HEK293 (cell line): Measurements from ENCODE around the gene TMEM130.

Experiments
- BCL11A ChIP-seq: fragments of 450-650 bp; formaldehyde crosslinking; IDR thresholded peaks from 2 replicates; pipeline ENCODE4 v1.5.1; 2016; ENCODE audit warnings: low read depth, missing biosample characterization, missing genetic modification characterization
- CTCF ChIP-seq: fragments of 450-650 bp; formaldehyde crosslinking; IDR thresholded peaks from 2 replicates; pipeline ENCODE4 v1.5.1; 2016; ENCODE audit warnings: missing biosample characterization, missing genetic modification characterization
- FEZF1 ChIP-seq: fragments of 450-650 bp; formaldehyde crosslinking; IDR thresholded peaks from 2 replicates; pipeline ENCODE4 v1.5.1; 2016; ENCODE audit warnings: missing biosample characterization, missing genetic modification characterization
- HIC1 ChIP-seq: fragments of 450-650 bp; formaldehyde crosslinking; IDR thresholded peaks from 2 replicates; pipeline ENCODE4 v1.5.1; 2016; ENCODE audit warnings: missing biosample characterization, missing genetic modification characterization
- INSM2 ChIP-seq: fragments of 450-650 bp; formaldehyde crosslinking; IDR thresholded peaks from 2 replicates; pipeline ENCODE4 v1.5.1; 2016; ENCODE audit warnings: missing biosample characterization, missing genetic modification characterization
- KLF16 ChIP-seq: fragments of 450-650 bp; formaldehyde crosslinking; IDR thresholded peaks from 2 replicates; pipeline ENCODE4 v1.5.1; 2017; ENCODE audit warnings: missing biosample characterization, missing genetic modification characterization
- KLF7 ChIP-seq: fragments of 450-650 bp; formaldehyde crosslinking; IDR thresholded peaks from 2 replicates; pipeline ENCODE4 v1.5.1; 2016; ENCODE audit warnings: missing biosample characterization, missing genetic modification characterization, borderline replicate concordance
- RBAK ChIP-seq: fragments of 450-650 bp; formaldehyde crosslinking; IDR thresholded peaks from 2 replicates; pipeline ENCODE4 v1.5.1; 2016; ENCODE audit warnings: missing biosample characterization, missing genetic modification characterization
- SALL2 ChIP-seq: fragments of 450-650 bp; formaldehyde crosslinking; IDR thresholded peaks from 2 replicates; pipeline ENCODE4 v1.5.0; 2017; ENCODE audit warnings: missing biosample characterization, mild to moderate bottlenecking, missing genetic modification characterization, borderline replicate concordance
- SCRT1 ChIP-seq: fragments of 450-650 bp; formaldehyde crosslinking; IDR thresholded peaks from 2 replicates; pipeline ENCODE4 v1.5.1; 2016; ENCODE audit warnings: missing biosample characterization, missing genetic modification characterization, borderline replicate concordance
- WT1 ChIP-seq: fragments of 450-650 bp; formaldehyde crosslinking; IDR thresholded peaks from 2 replicates; pipeline ENCODE4 v1.5.1; 2016; ENCODE audit warnings: missing biosample characterization, missing genetic modification characterization
- ZBTB20 ChIP-seq: fragments of 450-650 bp; formaldehyde crosslinking; IDR thresholded peaks from 2 replicates; pipeline ENCODE4 v1.5.1; 2016; ENCODE audit warnings: missing biosample characterization, missing genetic modification characterization
- ZBTB26 ChIP-seq: fragments of 450-650 bp; formaldehyde crosslinking; optimal IDR thresholded peaks from 2 replicates; pipeline ENCODE3; 2016; ENCODE audit warnings: missing biosample characterization, mild to moderate bottlenecking, missing genetic modification characterization
- ZBTB6 ChIP-seq: fragments of 450-650 bp; formaldehyde crosslinking; IDR thresholded peaks from 2 replicates; pipeline ENCODE4 v1.5.1; 2017; ENCODE audit warnings: missing biosample characterization, missing genetic modification characterization
- ZFP69B ChIP-seq: fragments of 450-650 bp; formaldehyde crosslinking; IDR thresholded peaks from 2 replicates; pipeline ENCODE4 v1.5.1; 2016; ENCODE audit warnings: missing biosample characterization, missing genetic modification characterization
- ZNF112 ChIP-seq: fragments of 450-650 bp; formaldehyde crosslinking; IDR thresholded peaks from 2 replicates; pipeline ENCODE4 v1.5.0; 2017; ENCODE audit warnings: missing biosample characterization, missing genetic modification characterization
- ZNF133 ChIP-seq: fragments of 450-650 bp; formaldehyde crosslinking; IDR thresholded peaks from 2 replicates; pipeline ENCODE4 v1.5.1; 2016; ENCODE audit warnings: missing biosample characterization, missing genetic modification characterization
- ZNF138 ChIP-seq: fragments of 450-650 bp; formaldehyde crosslinking; IDR thresholded peaks from 2 replicates; pipeline ENCODE4 v1.5.1; 2016; ENCODE audit warnings: missing biosample characterization, missing genetic modification characterization, borderline replicate concordance
- ZNF140 ChIP-seq: fragments of 450-650 bp; formaldehyde crosslinking; IDR thresholded peaks from 2 replicates; pipeline ENCODE4 v1.5.1; 2016; ENCODE audit warnings: missing biosample characterization, missing genetic modification characterization
- ZNF157 ChIP-seq: fragments of 450-650 bp; formaldehyde crosslinking; IDR thresholded peaks from 2 replicates; pipeline ENCODE4 v1.5.1; 2016; ENCODE audit warnings: missing biosample characterization, missing genetic modification characterization
- ZNF175 ChIP-seq: fragments of 450-650 bp; formaldehyde crosslinking; IDR thresholded peaks from 2 replicates; pipeline ENCODE4 v1.5.1; 2016; ENCODE audit warnings: missing biosample characterization, missing genetic modification characterization
- ZNF239 ChIP-seq: fragments of 450-650 bp; formaldehyde crosslinking; IDR thresholded peaks from 2 replicates; pipeline ENCODE4 v1.5.1; 2016; ENCODE audit warnings: missing biosample characterization, missing genetic modification characterization
- ZNF248 ChIP-seq: fragments of 450-650 bp; formaldehyde crosslinking; IDR thresholded peaks from 2 replicates; pipeline ENCODE4 v1.5.1; 2017; ENCODE audit warnings: missing biosample characterization, missing genetic modification characterization
- ZNF350 ChIP-seq: fragments of 450-650 bp; formaldehyde crosslinking; IDR thresholded peaks from 2 replicates; pipeline ENCODE4 v1.5.0; 2017; ENCODE audit warnings: missing biosample characterization, mild to moderate bottlenecking, missing genetic modification characterization
- ZNF488 ChIP-seq: fragments of 450-650 bp; formaldehyde crosslinking; IDR thresholded peaks from 2 replicates; pipeline ENCODE4 v1.5.1; 2016; ENCODE audit warnings: missing biosample characterization, missing genetic modification characterization
- ZNF530 ChIP-seq: fragments of 450-650 bp; formaldehyde crosslinking; IDR thresholded peaks from 2 replicates; pipeline ENCODE4 v1.5.1; 2016; ENCODE audit warnings: low read depth, missing biosample characterization, missing genetic modification characterization
- ZNF548 ChIP-seq: fragments of 450-650 bp; formaldehyde crosslinking; IDR thresholded peaks from 2 replicates; pipeline ENCODE4 v1.5.1; 2016; ENCODE audit warnings: missing biosample characterization, missing genetic modification characterization
- ZNF560 ChIP-seq: fragments of 450-650 bp; formaldehyde crosslinking; IDR thresholded peaks from 2 replicates; pipeline ENCODE4 v1.5.1; 2017; ENCODE audit warnings: missing biosample characterization, missing genetic modification characterization, borderline replicate concordance
- ZNF585B ChIP-seq: fragments of 450-650 bp; formaldehyde crosslinking; IDR thresholded peaks from 2 replicates; pipeline ENCODE4 v1.5.1; 2016; ENCODE audit warnings: missing biosample characterization, missing genetic modification characterization
- ZNF664 ChIP-seq: fragments of 450-650 bp; formaldehyde crosslinking; IDR thresholded peaks from 2 replicates; pipeline ENCODE4 v1.5.1; 2016; ENCODE audit warnings: missing biosample characterization, missing genetic modification characterization
- ZNF701 ChIP-seq: fragments of 450-650 bp; formaldehyde crosslinking; IDR thresholded peaks from 2 replicates; pipeline ENCODE4 v1.5.1; 2016; ENCODE audit warnings: missing biosample characterization, missing genetic modification characterization
- ZNF776 ChIP-seq: fragments of 450-650 bp; formaldehyde crosslinking; IDR thresholded peaks from 2 replicates; pipeline ENCODE4 v1.5.0; 2017; ENCODE audit warnings: missing biosample characterization, missing genetic modification characterization, borderline replicate concordance
- ZNF791 ChIP-seq: fragments of 450-650 bp; formaldehyde crosslinking; IDR thresholded peaks from 2 replicates; pipeline ENCODE4 v1.5.1; 2016; ENCODE audit warnings: missing biosample characterization, missing genetic modification characterization
- ZNF843 ChIP-seq: fragments of 450-650 bp; formaldehyde crosslinking; IDR thresholded peaks from 2 replicates; pipeline ENCODE4 v1.5.1; 2016; ENCODE audit warnings: missing biosample characterization, missing genetic modification characterization

The TMEM130 gene

GRCh38 chr7:98802088-98802780 lies 67.6 kb downstream of the TMEM130 start (continued):
- no peak for TF ChIP-seq ZNF239 (tag by site-specific recombination)
- TF ChIP-seq ZNF138, result no peak
- no peak for TF ChIP-seq ZNF585B
- TF ChIP-seq ZFP69B (tag by site-specific recombination), result no peak
- TF ChIP-seq ZNF560 (tag by site-specific recombination), result no peak
- no peak for TF ChIP-seq SALL2 (tag by site-specific recombination)
- TF ChIP-seq RBAK (tag by site-specific recombination), result no peak
- no peak for TF ChIP-seq ZNF776
- no peak for TF ChIP-seq ZBTB26 (tag by site-specific recombination)
- peak; percentile 50; the same call in 1 of the 2 replicates for TF ChIP-seq ZNF701 (tag by site-specific recombination)
- TF ChIP-seq ZNF530 (tag by site-specific recombination), result no peak
- no peak for TF ChIP-seq ZNF157 (tag by site-specific recombination)
- no peak for TF ChIP-seq ZNF488 (tag by site-specific recombination)
- no peak for TF ChIP-seq ZNF175 (tag by site-specific recombination)
- TF ChIP-seq HIC1 (tag by site-specific recombination), result no peak
- no peak for TF ChIP-seq SCRT1 (tag by site-specific recombination)
- TF ChIP-seq ZNF112, result no peak
- no peak for TF ChIP-seq BCL11A (tag by site-specific recombination)
- no peak for TF ChIP-seq ZBTB6
- TF ChIP-seq ZNF791 (tag by site-specific recombination), result no peak
- TF ChIP-seq ZNF248 (tag by site-specific recombination), result no peak
- TF ChIP-seq ZNF133 (tag by site-specific recombination), result no peak
- no peak for TF ChIP-seq CTCF
- no peak for TF ChIP-seq KLF16
- TF ChIP-seq ZNF843 (tag by site-specific recombination), result no peak
- no peak for TF ChIP-seq ZNF664 (tag by site-specific recombination)
- TF ChIP-seq INSM2, result no peak
- TF ChIP-seq ZBTB20 (tag by site-specific recombination), result peak; percentile 83
- no peak for TF ChIP-seq ZNF350 (tag by site-specific recombination)
- TF ChIP-seq ZNF548, result no peak
- TF ChIP-seq ZNF140 (tag by site-specific recombination), result no peak
- TF ChIP-seq KLF7, result no peak
- no peak for TF ChIP-seq FEZF1 (tag by site-specific recombination)
- TF ChIP-seq WT1 (tag by site-specific recombination), result peak; percentile 91
